ENCODE results near the gene RCAN1. TPM values are rescaled to one million over a fixed set of nuclear protein-coding genes. Genes with fewer than 3 reads are reported as not detected.

Gene RCAN1
- total and polyA plus RNA-seq, 2 of the 8 experiments (the other 6 are each of a cell fraction or from before 2014, with no cell fraction given): 1.7 to 6.4 TPM

DNA sequence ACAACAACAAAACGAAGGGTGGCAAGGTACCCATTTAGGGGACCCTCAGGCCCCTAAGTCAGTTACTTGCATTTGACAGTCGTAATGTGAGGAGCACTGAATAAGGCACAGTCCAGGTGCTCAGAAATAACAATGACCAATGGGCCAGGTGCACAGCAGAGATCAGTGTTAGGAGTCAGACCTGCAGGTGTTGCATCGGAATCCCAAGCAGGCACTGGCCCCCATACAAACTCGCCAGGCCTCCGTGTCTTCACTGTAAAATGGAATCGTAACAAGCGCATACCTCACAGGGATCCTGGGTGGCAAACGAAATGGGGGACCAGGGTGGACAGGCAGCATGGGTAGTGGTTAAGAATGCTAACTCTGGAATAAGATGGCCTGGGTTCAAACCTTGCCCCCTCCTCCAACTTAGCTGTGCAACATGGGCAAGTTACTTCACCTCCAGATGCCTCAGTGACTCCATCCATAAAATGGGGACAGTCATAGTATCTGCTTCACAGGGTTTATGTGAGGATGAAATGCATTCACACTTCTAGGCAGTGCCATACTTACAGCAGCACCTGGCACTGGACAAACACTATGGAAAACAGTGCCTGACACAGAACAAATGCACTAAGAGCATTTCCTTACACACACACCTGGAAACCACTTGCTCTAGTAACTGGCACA, 20.2 kb downstream of the RCAN1 start:
- ChIA-PET POLR2A (ENCODE audit: partially characterized antibody) (no interaction called here), CTCF (ENCODE audit: partially characterized antibody) (interaction anchor here (0.8 to 5.4 kb wide), 7 partner anchors 8 to 91 kb away, joined by 3 to 36 read pairs (median 5); no protein-coding TSS in a partner anchor)
- Histone ChIP-seq H3K18ac (ENCODE audit: extremely low read depth, low read length) (no peak overlapping the region), H3K4me3 (ENCODE audit: extremely low read depth in 1 of 4, insufficient read depth in 2 of 4, low read depth in 3 of 4, low read length in 4 of 4) (no peak overlapping the region), H2AFZ (ENCODE audit: low read length) (no peak overlapping the region), H3K56ac (replicated peaks; ENCODE audit: insufficient read length, low read depth, low read length) (no peak overlapping the region), H2BK12ac (ENCODE audit: low read depth, low read length) (no peak overlapping the region), H3K4ac (replicated peaks; ENCODE audit: insufficient read length, low read depth, low read length) (no peak overlapping the region), H3K14ac (ENCODE audit: insufficient read length) (peak overlapping the region; percentile 5), H3K27ac (ENCODE audit: low read depth, low read length) (no peak overlapping the region), H3K23ac (ENCODE audit: insufficient read length) (peak overlapping the region; percentile 15), H3K4me1 (replicated peaks in 1 of 4; ENCODE audit: control insufficient read depth in 3 of 4, insufficient read depth in 4 of 4, low read length in 3 of 4) (no peaks in the 10 kb centered on the region; a peak in 1 of 7 replicates), H3K23me2 (ENCODE audit: low read depth, low read length) (no peaks in the 10 kb centered on the region), H3K4me2 (ENCODE audit: insufficient read depth in 1 of 2, low read depth in 2 of 2, low read length in 2 of 2) (no peak overlapping the region), H2BK120ac (replicated peaks; ENCODE audit: low read depth, low read length) (no peak overlapping the region), H3K9ac (replicated peaks in 1 of 4; ENCODE audit: extremely low read depth in 1 of 4, low read depth in 3 of 4, low read length in 3 of 4) (no peak overlapping the region), H4K8ac (ENCODE audit: extremely low read depth, insufficient read depth, low read length) (no peak overlapping the region), H2BK5ac (ENCODE audit: low read depth, low read length) (no peak overlapping the region; the same call in 1 of the 2 replicates), H3K9me3 (ENCODE audit: insufficient read depth in 2 of 2, low read depth in 1 of 2, low read length in 1 of 2) (no peaks in the 10 kb centered on the region), H4K91ac (replicated peaks; ENCODE audit: insufficient read length, low read length) (no peak overlapping the region), H3K36me3 (ENCODE audit: control insufficient read depth in 2 of 4, insufficient read depth in 4 of 4, low read length in 3 of 4) (no peaks in the 10 kb centered on the region), H4K20me1 (replicated peaks in 1 of 2; ENCODE audit: control insufficient read depth in 1 of 2, insufficient read depth in 2 of 2, low read length in 2 of 2) (no peaks in the 10 kb centered on the region), H3K79me2 (ENCODE audit: control insufficient read depth in 1 of 2, insufficient read depth in 2 of 2, low read length in 2 of 2) (no peaks in the 10 kb centered on the region), H4K5ac (ENCODE audit: insufficient read length, low read depth, low read length) (no peak overlapping the region), H2BK20ac (ENCODE audit: low read length) (no peak overlapping the region), H2AK5ac (ENCODE audit: low read depth, low read length) (no peak overlapping the region), H3K27me3 (replicated peaks in 1 of 4; ENCODE audit: control insufficient read depth in 3 of 4, extremely low read depth in 1 of 4, insufficient read depth in 3 of 4, low read length in 3 of 4) (no peaks in the 10 kb centered on the region), H3K79me1 (ENCODE audit: low read depth, low read length) (no peaks in the 10 kb centered on the region), H2BK15ac (ENCODE audit: low read length) (no peak overlapping the region)
- peak in 1 of 2 experiments; percentile 31 for DNase-seq (ENCODE audit: low read depth in 1 of 2, low spot score in 2 of 2)
- WGBS, 2 experiments (ENCODE audit: extremely low coverage in 1 of 2, insufficient coverage in 1 of 2, insufficient read length in 1 of 2, insufficient replicate concordance in 2 of 2, low coverage in 1 of 2, low lambda C conversion rate in 2 of 2, missing lambda C conversion rate in 1 of 2): 95% methylated on average over 8 of the region's 8 CpGs; no CpG with 5 or more reads in 1 of the 2 experiments
- no peak for FAIRE-seq
- TF ChIP-seq, protein P1, sequence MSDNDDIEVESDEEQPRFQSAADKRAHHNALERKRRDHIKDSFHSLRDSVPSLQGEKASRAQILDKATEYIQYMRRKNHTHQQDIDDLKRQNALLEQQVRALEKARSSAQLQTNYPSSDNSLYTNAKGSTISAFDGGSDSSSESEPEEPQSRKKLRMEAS (IDR thresholded peaks at IDR 0.05): no peak
- TF ChIP-seq KDM1A (IDR thresholded peaks at IDR 0.05; ENCODE audit: borderline replicate concordance, low read length): 0 out of 2 replicates have a peak, but pooled peaks have one; percentile 15
